ENCODE results near the gene BPTF.

GRCh38 chr17:67891481-67892119 is 66.3 kb downstream of the BPTF start:
- TF ChIP-seq CTCF (IDR thresholded peaks at IDR 0.05) = peak; percentile 55
- no peak for TF ChIP-seq ZFX (IDR thresholded peaks at IDR 0.05; ENCODE audit: borderline replicate concordance)

All from 22Rv1 (cell line).